Pulmonary artery endothelial cell (primary cell): Measurements from ENCODE around the gene CCDC154. TPM values are rescaled to one million over a fixed set of nuclear protein-coding genes. Genes with fewer than 3 reads are reported as not detected.

ENCODE experiments used
- DNase-seq: peaks from one replicate; pipeline ENCODE4 v3.0.0-alpha.2; 2011; ENCODE audit warnings: low read depth, low spot score
- total RNA-seq: library from RNA; depleted of rRNA; stranded (reverse); fragments of >200 nt; gene quantifications from 2 replicates; pipeline ENCODE4 v1.2.3, GENCODE V29; 2014

The CCDC154 gene
- total RNA-seq, 1 donor from 2014 or later: 0.13 TPM

- DNase-seq: no peak
These were observed 18.6 kb downstream of the CCDC154 start for GRCh38 chr16:1425616-1426370.

- DNase-seq: no peak
These were observed 20.3 kb downstream of the CCDC154 start for GRCh38 chr16:1424028-1424427.

GRCh38 chr16:1422076-1422475, 22.3 kb downstream of the CCDC154 start:
- no peak for DNase-seq

- no peak for DNase-seq
These were observed 24.2 kb downstream of the CCDC154 start for GRCh38 chr16:1420111-1420539.

GRCh38 chr16:1416521-1416941, 27.8 kb downstream of the CCDC154 start:
- no peak for DNase-seq

GRCh38 chr16:1414532-1415260, 29.7 kb downstream of the CCDC154 start, which contains the start of gene UNKL:
Gene UNKL, minus strand, starts transcription at chr16:1414704. Its CDS starts 13 bp downstream, at chr16:1414691.
- DNase-seq: no peak

GRCh38 chr16:1413684-1414531, 30.4 kb downstream of the CCDC154 start:
- DNase-seq: no peak

- no peak for DNase-seq
These were observed 31.5 kb downstream of the CCDC154 start for GRCh38 chr16:1412847-1413246.

GRCh38 chr16:1408171-1408837, 36.1 kb downstream of the CCDC154 start:
- peak; percentile 51 for DNase-seq

- no peak for DNase-seq
These were observed 36.6 kb downstream of the CCDC154 start for GRCh38 chr16:1407753-1408152.

GRCh38 chr16:1403733-1404132, 40.6 kb downstream of the CCDC154 start:
- DNase-seq: no peak

GRCh38 chr16:1403036-1403435, 41.3 kb downstream of the CCDC154 start:
- no peak for DNase-seq

- DNase-seq: no peak
These were observed 42.6 kb downstream of the CCDC154 start for GRCh38 chr16:1401758-1402154.

GRCh38 chr16:1401061-1401757, 43.1 kb downstream of the CCDC154 start:
- no peak for DNase-seq

- no peak for DNase-seq
These were observed 45.4 kb downstream of the CCDC154 start for GRCh38 chr16:1398826-1399581.

GRCh38 chr16:1398351-1398750, 46.0 kb downstream of the CCDC154 start:
- DNase-seq: no peak

- no peak for DNase-seq
These were observed 46.6 kb downstream of the CCDC154 start for GRCh38 chr16:1397779-1398178.

GRCh38 chr16:1395444-1396031, 48.8 kb downstream of the CCDC154 start:
- no peak for DNase-seq

- DNase-seq: no peak
These were observed 49.9 kb downstream of the CCDC154 start for GRCh38 chr16:1394367-1394951.
